DOHH2 (cell line): Measurements from ENCODE around the gene CPEB3.
A peak's percentile ranks its signal among the peaks of the same experiment; 100 is the strongest.

Experiments used
- H3F3A ChIP-seq: fragments of 200-600 bp; sonication (generic), shearing (Covaris generic); 2 replicates; pipeline ENCODE4 v1.6.0; 2016; ENCODE audit warnings: antibody characterized with exemption, mild to moderate bottlenecking; ENCODE audit not compliant: control insufficient read depth, insufficient read depth
- H3K27ac ChIP-seq: fragments of 200-600 bp; sonication (generic); 2 replicates; pipeline ENCODE4 v1.5.1; 2014; ENCODE audit warnings: low read depth, mild to moderate bottlenecking, low read length, moderate library complexity
- H3K27me3 ChIP-seq: fragments of 200-600 bp; sonication (generic); 2 replicates; pipeline ENCODE4 v1.6.1; 2014; ENCODE audit warnings: mild to moderate bottlenecking, low read length, mixed read lengths; ENCODE audit not compliant: control insufficient read depth
- H3K36me3 ChIP-seq: fragments of 200-600 bp; sonication (generic); 2 replicates; pipeline ENCODE4 v1.6.1; 2014; ENCODE audit warnings: mild to moderate bottlenecking, low read length, moderate library complexity, mixed read lengths; ENCODE audit not compliant: control insufficient read depth
- H3K4me1 ChIP-seq: fragments of 200-600 bp; sonication (generic); 2 replicates; pipeline ENCODE4 v1.6.1; 2014; ENCODE audit warnings: mild to moderate bottlenecking, low read length, mixed read lengths; ENCODE audit not compliant: control insufficient read depth
- H3K4me2 ChIP-seq: fragments of 200-600 bp; sonication (generic); 2 replicates; pipeline ENCODE4 v1.6.0; 2014; ENCODE audit warnings: mild to moderate bottlenecking, low read length, moderate library complexity
- H3K4me3 ChIP-seq: fragments of 200-600 bp; sonication (generic); 2 replicates; pipeline ENCODE4 v1.5.1; 2014; ENCODE audit warnings: mild to moderate bottlenecking, low read length, mixed read lengths
- H3K79me2 ChIP-seq: fragments of 200-600 bp; sonication (generic); 2 replicates; pipeline ENCODE4 v1.6.1; 2014; ENCODE audit warnings: mild to moderate bottlenecking, low read length, mixed read lengths; ENCODE audit not compliant: control insufficient read depth
- H3K9me2 ChIP-seq: fragments of 200-600 bp; sonication (generic); replicated peaks from 2 replicates; pipeline ENCODE4 v1.6.1; 2014; ENCODE audit warnings: mild to moderate bottlenecking, low read length, mixed read lengths; ENCODE audit not compliant: control insufficient read depth
- H3K9me3 ChIP-seq: fragments of 200-600 bp; sonication (generic); 2 replicates; pipeline ENCODE4 v1.6.1; 2014; ENCODE audit warnings: antibody characterized with exemption, low read length, mixed read lengths; ENCODE audit not compliant: control insufficient read depth, insufficient read depth
- H4K20me1 ChIP-seq: fragments of 200-600 bp; sonication (generic); 2 replicates; pipeline ENCODE4 v1.6.0; 2014; ENCODE audit warnings: low read depth, mild to moderate bottlenecking, antibody characterized with exemption, low read length, moderate library complexity; ENCODE audit not compliant: control insufficient read depth, insufficient read depth
- CTCF ChIP-seq: fragments of 200-600 bp; sonication (generic); IDR thresholded peaks from one replicate; pipeline ENCODE4 v1.5.1; 2014; ENCODE audit warnings: antibody characterized with exemption, mild to moderate bottlenecking, low read depth, low read length; ENCODE audit not compliant: poor library complexity, severe bottlenecking
- EZH2phosphoT487 ChIP-seq: fragments of 200-600 bp; sonication (generic); IDR thresholded peaks from 2 replicates; pipeline ENCODE4 v1.6.1; 2017; ENCODE audit warnings: borderline replicate concordance, mild to moderate bottlenecking, antibody characterized with exemption, low read length, moderate library complexity, mixed read lengths

The CPEB3 gene

GRCh38 chr10:92303096-92303495, 12.2 kb upstream of the CPEB3 start:
- Histone ChIP-seq H3K27ac (no peak overlapping the region), H3K27me3 (no peaks in the 10 kb centered on the region), H3K9me3 (no peaks in the 10 kb centered on the region), H4K20me1 (peaks cover 19% of the 10 kb centered on the region), H3K36me3 (0 out of 2 replicates have a peak, but pooled peaks cover 3% of the 10 kb centered on the region), H3K79me2 (peaks cover 87% of the 10 kb centered on the region), H3K9me2 (no peaks in the 10 kb centered on the region), H3K4me3 (no peak overlapping the region), H3K4me2 (no peak overlapping the region), H3F3A (no peaks in the 10 kb centered on the region), H3K4me1 (no peaks in the 10 kb centered on the region)
- TF ChIP-seq CTCF (no peak), EZH2phosphoT487 (no peak)

- H3K9me3 ChIP-seq, result no peaks in the 10 kb centered on the region
- peaks cover 11% of the 10 kb centered on the region for H3K4me1 ChIP-seq
- TF ChIP-seq EZH2phosphoT487, result no peak
- no peaks in the 10 kb centered on the region for H3K27me3 ChIP-seq
- H3K27ac ChIP-seq, result no peak overlapping the region
- H3K36me3 ChIP-seq, result peaks cover 10% of the 10 kb centered on the region; the same call in 1 of the 2 replicates
- peaks cover 85% of the 10 kb centered on the region for H3K79me2 ChIP-seq
- 0 out of 2 replicates have a peak, but pooled peaks cover 4% of the 10 kb centered on the region for H4K20me1 ChIP-seq
- no peak overlapping the region for H3K4me3 ChIP-seq
- no peaks in the 10 kb centered on the region for H3K9me2 ChIP-seq
- H3K4me2 ChIP-seq, result no peak overlapping the region
- H3F3A ChIP-seq, result no peaks in the 10 kb centered on the region
Observed at GRCh38 chr10:92298487-92298886, 7.6 kb upstream of the CPEB3 start.

GRCh38 chr10:92291921-92292845, 1.3 kb upstream of the CPEB3 start:
- H3K4me1 ChIP-seq, result peaks cover 29% of the 10 kb centered on the region
- no peak overlapping the region for H3K27ac ChIP-seq
- H3K4me2 ChIP-seq, result peak overlapping the region; percentile 93
- no peaks in the 10 kb centered on the region for H3K9me2 ChIP-seq
- no peaks in the 10 kb centered on the region for H3K9me3 ChIP-seq
- H3K79me2 ChIP-seq, result peaks cover 54% of the 10 kb centered on the region
- no peaks in the 10 kb centered on the region for H4K20me1 ChIP-seq
- H3F3A ChIP-seq, result no peaks in the 10 kb centered on the region; the same call in 1 of the 2 replicates
- peaks cover 10% of the 10 kb centered on the region for H3K36me3 ChIP-seq
- H3K4me3 ChIP-seq, result peak overlapping the region; percentile 99
- TF ChIP-seq CTCF (peak; percentile 62), EZH2phosphoT487 (no peak)
- H3K27me3 ChIP-seq, result peaks cover 15% of the 10 kb centered on the region

GRCh38 chr10:92291616-92291865, 663 bp upstream of the CPEB3 start:
- Histone ChIP-seq H3K4me2 (peak overlapping the region; percentile 93), H3K79me2 (peaks cover 48% of the 10 kb centered on the region), H3K9me3 (no peaks in the 10 kb centered on the region), H3K27me3 (peaks cover 15% of the 10 kb centered on the region), H3K27ac (peak overlapping the region; percentile 45), H4K20me1 (no peaks in the 10 kb centered on the region), H3K4me3 (peak overlapping the region; percentile 99), H3F3A (no peaks in the 10 kb centered on the region; the same call in 1 of the 2 replicates), H3K4me1 (peaks cover 26% of the 10 kb centered on the region), H3K36me3 (peaks cover 10% of the 10 kb centered on the region), H3K9me2 (no peaks in the 10 kb centered on the region)
- TF ChIP-seq EZH2phosphoT487 (no peak), CTCF (no peak)
